SIG-M5 treated with dmso at 0.1 percent for 504 hours (cell line): ENCODE results near the gene PRDM11.

ENCODE experiments used
- DNase-seq: peaks from one replicate; lab custom pipeline; 2025; ENCODE audit not compliant: unreplicated experiment; lab: John Stamatoyannopoulos, UW

PRDM11 gene

DNA sequence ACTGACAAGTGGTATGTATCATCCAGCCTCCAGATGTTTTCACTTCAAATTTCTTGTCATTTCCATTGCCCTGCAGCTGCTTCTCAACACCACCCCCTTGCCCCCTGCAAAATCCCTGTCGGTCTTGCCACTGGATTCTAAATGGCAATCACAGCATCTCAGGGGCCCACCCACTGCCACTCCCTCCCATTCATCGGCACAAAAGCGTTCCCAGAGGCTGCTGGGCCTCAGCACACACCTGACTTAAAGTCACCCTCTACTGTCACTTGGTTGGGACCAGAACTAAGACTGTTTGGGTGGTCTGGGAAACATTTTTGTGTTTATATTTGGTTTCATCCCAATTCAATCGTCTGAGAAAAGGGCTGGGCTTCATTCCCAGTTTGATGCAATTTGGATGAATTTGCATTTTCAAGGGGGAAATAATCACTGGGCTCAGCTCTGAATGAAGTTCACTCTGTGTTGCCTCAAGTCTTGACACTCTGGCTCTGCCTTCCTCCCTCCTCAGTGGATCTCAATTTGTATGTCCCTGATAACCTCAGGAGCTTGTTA, 112.6 kb downstream of the PRDM11 start:
- no peak for DNase-seq

GRCh38 chr11:45259592-45259991, 113.2 kb downstream of the PRDM11 start:
- DNase-seq = no peak

- DNase-seq = no peak
Measured at GRCh38 chr11:45260071-45260470, 113.6 kb downstream of the PRDM11 start.

- DNase-seq = no peak
Measured at GRCh38 chr11:45262900-45263299, 116.5 kb downstream of the PRDM11 start.

DNA sequence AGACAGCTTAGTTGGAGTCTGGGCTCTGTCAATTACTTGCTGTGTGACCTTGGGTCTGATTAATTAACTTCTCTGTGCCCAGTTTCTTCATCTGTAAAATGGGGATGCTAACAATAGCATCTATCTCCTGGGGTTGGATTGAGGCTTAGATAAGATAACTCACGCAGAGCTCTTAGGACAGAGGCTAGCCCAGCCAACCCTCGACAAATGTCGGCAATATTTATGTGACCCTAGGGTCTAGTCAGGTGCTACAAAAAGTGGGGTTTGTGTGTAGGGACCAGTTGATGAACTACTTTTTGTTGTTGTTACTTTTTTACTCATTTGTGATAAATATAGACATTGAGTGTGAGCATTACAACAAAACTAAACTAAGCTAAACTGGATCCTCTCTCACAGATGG, 117.3 kb downstream of the PRDM11 start:
- DNase-seq = no peak

- no peak for DNase-seq
Measured at GRCh38 chr11:45264839-45265515, 118.5 kb downstream of the PRDM11 start.

DNA sequence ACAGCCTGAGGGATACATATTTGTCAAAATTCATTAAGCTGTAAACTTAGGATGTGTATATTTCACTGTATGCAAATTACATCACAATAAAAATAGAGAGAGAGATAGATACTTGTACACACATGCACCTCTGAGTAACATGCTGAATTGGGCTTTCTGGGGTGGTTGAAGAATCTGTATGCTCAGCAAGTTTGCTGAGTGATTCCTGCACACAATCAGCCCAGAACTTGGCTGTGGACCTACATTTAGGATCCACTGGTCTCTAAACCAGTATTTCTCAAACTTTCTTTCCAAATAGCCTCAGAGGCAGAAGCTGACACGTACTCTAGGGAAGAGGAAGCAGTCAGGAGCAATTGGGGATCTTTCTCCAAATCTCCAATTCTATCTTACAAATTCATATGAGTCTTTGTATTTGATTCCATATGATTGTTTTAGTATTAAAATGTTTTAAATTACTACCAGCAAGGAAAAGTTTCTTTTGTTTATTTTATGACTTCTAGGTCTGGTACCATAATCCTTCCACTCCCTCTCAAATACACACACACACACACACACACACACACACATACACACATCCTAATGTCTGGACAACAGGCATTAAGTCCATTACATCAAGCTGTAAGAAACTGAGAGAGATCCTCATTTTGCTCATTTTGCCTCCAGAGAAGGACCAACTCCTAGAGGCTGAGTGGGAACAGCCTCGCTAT, 119.7 kb downstream of the PRDM11 start:
- DNase-seq = no peak

- DNase-seq = no peak
Measured at GRCh38 chr11:45266676-45267020, 120.2 kb downstream of the PRDM11 start.

DNA sequence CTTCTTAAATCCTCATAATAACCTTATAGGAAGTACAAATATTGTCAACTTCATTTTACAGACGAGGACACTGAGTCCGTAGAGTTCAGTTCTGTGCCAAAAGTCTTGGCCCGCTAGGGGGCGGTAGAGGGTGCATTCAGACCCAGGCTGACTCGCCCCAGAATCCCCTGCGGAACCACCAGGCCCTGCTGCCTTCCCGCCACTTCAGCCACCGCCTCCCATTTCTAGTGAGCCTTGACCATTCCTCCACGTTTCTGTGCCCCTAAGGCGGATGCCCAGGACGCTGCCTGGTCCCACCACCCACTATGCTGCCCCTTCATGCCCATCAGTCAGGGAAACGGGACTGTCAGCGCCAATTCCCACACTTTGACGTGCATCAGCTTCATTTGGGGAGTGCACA, 120.6 kb downstream of the PRDM11 start:
- no peak for DNase-seq

GRCh38 chr11:45267652-45268299, 121.3 kb downstream of the PRDM11 start:
- DNase-seq = no peak

DNA sequence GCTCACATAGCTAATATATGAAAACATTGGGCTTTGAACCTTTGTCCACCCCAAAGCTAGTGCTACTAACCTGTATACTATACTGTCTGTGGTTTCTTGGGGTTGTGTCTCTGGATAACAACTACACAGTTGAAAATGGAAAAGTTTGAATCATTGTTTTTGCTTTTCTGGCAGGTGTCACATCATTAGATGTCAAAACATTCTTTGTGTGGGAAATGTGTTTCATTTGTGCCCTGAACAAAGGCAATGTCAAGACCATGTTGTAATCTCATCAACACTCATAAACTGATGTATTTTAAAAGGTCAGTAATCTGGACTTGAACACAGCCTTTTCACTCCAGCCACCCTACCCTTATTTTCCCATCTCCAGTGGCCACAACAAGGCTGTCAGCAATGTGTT, 123.2 kb downstream of the PRDM11 start:
- no peak for DNase-seq

DNA sequence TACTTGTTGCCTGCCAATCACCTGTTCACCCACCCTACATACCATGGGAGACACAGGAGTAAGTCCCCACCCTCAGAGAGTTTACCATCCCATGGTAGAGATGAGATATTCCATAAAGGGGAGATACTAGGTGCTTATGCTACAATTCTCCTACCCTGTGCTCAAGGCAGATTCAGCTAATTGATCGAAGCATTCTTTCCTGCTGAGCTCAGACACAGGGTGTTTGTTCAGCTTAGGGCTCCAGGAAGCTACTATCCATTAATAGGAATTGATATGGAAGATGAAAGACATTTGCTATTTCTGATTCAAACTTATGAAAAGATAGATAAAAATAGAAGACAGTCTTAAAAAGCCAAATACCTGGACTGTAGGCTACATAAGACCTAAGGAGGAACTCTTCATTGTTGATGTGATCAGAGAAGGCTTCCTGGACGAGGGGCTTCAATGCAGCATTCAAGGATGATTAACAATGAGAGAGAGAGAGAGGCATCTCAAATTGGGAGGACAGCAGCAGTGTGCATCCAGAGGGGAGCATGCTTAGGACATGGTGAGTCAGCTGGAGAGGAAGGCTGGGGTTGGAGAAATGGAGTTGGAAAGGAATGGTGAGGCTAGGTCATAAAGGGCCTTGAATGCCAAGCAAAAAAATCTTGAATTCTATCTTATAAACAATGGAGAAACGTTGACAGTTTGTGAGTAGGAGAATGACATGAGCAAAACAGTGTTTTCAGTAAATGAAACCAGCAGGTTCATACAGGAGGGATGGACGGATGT, 124.7 kb downstream of the PRDM11 start:
- no peak for DNase-seq

- no peak for DNase-seq
Measured at GRCh38 chr11:45272701-45273100, 126.3 kb downstream of the PRDM11 start.

GRCh38 chr11:45273509-45273908, 127.1 kb downstream of the PRDM11 start:
- DNase-seq = no peak

DNA sequence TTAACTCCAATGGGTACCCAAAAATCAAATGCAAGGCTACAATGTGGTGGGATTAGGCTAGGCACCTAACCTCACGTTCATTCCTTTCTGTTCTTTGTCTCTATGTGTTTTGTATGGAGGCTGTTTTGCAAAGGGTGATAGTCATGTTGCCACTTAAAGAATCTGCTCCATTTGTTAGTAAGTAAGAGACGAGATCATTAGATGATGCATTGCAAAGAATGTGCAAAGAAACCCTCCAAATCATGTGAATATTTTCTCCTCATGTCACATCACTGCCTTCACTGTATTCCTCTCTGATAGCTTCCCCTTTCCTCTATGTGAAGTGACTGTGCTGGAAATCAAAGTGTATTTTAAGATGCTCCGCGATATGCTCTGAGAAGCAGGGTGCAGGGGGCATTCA, 127.8 kb downstream of the PRDM11 start:
- DNase-seq = no peak

DNA sequence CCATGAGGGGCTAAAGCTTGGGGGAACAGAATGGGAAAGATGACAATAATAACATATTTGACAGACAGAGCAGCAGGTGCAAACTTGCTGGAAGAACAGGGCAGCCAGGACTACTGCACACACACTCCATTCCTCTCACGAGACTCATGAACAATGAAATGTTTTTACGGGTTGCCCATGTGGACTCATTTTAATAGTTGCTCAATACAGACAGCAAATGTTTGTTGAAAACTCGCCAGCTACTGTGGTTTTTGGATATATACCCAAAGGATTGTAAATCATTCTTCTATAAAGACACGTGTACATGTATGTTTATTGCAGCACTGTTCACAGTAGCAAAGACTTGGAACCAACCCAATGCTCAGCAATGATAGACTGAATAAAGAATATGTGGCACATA, 129.4 kb downstream of the PRDM11 start:
- no peak for DNase-seq

DNA sequence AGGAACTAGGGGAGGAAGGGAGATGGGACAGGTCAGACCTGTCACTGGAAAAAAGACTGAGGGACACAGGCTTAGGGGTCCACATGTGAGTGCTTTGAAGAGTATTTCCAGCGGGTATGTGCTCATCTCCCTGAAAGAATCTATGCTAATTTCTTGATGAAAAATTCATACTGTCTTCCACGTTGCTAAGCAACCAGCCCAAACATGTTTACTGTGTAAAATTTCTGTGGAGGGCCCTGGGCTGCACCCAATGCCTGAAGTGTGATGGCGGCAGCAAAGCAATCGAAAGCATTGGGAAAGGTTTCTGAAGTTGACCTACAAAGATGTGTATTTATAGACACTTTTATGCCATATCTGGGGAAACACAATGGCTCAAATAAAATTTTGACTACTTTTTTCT, 132.3 kb downstream of the PRDM11 start:
- no peak for DNase-seq

DNA sequence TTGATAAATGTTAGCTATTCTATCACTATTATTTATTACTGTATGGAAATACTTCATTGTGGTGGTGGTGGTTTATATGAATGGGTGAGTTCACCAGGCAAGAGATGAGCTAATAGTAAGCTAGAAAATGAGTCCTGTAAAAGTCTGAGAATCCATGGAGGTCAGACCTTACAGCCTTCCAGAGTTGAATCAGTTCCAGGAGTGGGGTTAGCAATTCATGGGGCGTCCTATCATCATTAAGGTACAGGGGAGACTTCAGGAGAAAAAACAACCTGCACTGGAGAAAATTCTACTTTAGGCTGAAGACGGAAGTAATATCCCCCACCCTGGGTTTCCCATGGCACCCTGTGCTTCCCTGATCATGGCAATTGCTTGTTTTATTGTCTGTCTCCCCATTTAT, 133.2 kb downstream of the PRDM11 start:
- DNase-seq = no peak

DNA sequence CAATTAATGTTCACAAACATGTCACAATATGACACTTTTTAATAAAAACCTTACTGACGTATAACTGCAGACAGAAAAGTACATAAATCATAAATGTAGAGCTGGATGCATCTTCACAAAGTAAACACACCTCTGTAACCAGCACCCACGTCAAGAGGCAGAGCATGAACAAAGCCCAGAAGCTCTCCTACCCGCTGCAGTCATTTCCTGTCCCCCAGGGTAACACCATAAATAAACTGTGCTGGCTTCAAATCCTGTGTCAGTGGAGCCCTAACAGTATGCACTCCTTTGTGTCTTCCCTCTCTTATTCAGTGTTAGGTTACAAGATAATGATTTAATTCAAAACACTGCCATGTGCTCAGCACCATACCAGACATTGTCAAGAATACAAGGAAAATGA, 134.0 kb downstream of the PRDM11 start:
- DNase-seq = no peak

GRCh38 chr11:45282081-45282480, 135.6 kb downstream of the PRDM11 start:
- DNase-seq = no peak
